Measurements from ENCODE around the gene FADS6.
"Not testable (repeated sequence)": the region's sequence is repeated elsewhere in the genome, so short reads cannot be mapped to it uniquely, and the experiment has no call there.

Gene FADS6

DNA sequence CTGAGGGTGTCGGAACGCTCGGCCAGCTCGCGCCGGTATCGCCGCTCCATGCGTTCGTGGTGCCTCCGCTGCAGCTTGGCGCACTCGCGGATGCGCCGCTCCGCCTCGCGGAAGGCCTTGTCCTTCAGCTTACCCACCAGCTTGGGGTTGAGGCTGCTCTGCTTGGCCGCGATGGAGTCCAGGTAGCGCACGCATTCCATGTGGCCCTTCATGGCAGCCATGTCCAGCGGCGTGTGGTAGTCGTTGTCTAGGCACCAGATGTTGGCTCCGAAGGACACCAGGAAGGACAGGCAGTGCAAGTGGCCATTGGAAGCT, 26.8 kb upstream of the FADS6 start:
- peak; percentile 69 for DNase-seq

DNA sequence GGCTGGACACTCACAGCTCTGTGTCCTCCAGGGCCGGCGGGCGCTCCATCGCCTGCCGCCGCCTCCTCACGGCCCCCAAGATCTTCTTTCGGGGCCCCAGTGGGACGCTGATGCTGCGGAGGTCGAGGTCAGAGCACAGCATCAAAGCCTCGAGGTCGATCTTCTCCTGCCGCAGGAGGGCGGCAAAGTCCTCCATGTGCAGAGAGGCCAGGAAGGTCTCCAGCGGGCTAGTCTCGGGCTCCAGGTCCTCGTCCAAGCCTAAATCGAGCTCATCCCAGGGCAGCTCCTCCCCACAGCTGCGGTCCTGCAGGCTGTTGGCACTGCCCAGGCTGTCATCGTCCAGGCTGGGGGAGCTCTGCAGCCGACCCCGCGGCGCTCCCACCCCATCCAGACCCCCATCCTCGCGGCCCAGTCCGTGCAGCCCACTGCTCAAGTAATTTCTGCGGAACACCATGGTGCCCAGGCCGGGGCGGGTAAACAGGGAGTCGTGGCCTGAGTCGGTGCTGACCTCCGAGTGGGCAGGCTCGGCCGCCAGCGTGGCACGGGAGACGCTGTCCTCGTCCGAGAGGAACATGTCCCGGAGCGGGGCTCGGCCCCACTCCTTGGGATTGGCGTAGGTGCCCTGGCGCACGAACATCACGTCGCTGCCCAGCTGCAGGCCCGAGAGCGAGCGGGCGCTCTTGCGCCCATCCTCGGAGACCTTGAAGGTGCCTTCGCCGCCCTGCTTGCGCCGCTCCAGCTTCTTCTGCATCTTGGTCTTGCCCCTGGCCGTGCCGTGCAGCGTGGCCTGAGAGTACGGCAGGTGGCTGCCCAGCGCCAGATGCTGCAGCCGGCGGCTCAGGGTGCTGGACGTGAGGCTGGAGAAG, 26.2 kb upstream of the FADS6 start:
- DNase-seq: peak; percentile 91

DNA sequence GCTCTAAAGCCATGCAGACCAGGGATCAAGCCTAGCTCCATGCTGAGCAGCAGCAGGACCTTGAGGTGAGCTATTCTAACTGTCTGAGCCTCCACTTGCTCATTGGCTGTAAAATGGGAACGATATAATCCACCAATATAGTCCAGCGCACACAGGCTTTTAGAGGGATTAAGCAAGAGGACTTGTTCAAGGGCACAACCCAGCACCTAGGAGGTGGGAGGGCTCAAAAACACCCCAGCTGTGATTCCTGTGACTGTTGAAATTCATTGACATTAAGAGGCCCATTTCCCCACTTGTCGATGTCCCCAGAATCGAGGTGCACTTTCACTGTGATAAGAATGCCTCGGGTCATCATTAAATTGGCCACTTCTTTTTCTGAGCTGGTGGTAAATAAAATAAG, 25.5 kb upstream of the FADS6 start:
- no peak for DNase-seq

DNA sequence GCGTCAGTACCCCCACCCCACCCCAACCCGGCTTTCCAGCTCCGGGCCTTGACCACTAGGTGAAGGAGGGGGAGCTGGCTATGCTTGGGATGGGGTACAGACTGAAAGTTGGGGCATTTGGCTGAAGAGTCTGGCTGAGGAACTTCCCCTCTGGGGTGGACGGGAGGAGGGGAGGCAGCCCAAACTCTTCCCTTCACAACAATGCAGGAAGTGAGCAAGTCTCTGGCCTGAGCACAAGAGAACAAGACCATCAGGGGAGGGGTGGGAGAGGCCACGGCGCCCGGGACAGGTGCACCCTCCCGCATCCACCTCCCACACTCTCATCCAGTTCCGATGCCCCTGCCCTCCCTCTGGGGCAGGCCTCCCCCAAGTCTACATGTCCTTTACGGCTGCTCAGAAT, 24.0 kb upstream of the FADS6 start:
- DNase-seq: no peak

DNA sequence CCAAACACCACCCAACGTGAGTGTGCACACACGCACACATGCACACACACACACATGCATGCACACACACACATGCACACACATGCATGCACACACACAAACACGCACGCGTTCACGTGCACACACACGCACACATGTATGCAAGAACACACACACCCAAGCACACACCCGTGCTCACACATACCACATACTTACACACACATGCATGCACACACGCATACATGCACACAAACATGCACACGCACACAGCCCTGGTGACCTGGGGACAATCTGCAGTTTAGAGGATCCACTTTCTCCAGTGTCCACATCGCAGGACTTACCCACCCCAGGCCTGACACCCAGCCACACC, 23.4 kb upstream of the FADS6 start:
- no peak for DNase-seq

DNA sequence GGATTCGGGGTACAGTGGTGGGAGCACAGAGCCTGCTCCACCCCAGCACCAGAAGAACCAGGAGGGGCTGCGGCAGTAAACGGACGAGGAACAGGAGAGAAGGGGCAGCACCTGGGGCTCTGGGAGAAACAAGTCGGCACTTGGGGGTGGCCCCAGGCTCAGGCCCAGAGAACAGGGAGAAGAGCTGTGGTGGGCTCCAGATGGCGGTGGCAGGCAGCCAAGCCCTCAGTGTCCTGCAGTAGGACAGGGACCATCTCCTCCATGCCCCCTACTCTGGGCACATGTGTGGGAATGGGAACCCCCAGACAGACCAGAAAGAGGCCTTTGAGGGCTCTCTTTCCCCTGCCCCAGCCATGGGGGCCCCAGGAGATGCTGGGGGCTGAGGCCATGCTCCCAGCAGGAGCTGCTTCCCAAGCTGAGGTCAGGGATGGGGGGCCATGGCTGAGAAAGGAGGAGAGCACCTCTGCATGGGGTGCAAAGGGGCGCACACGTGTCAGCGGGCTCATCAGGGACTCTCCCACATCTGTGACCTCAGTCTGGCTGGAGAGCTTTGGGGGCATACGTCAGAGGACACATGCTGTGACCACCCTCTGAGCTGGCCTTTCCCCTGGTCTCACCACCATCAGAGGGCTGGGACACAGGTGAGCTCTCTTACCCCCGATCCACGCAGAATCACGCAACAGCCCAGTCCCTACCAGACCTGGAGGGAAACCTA, 22.9 kb upstream of the FADS6 start:
- DNase-seq: no peak

DNA sequence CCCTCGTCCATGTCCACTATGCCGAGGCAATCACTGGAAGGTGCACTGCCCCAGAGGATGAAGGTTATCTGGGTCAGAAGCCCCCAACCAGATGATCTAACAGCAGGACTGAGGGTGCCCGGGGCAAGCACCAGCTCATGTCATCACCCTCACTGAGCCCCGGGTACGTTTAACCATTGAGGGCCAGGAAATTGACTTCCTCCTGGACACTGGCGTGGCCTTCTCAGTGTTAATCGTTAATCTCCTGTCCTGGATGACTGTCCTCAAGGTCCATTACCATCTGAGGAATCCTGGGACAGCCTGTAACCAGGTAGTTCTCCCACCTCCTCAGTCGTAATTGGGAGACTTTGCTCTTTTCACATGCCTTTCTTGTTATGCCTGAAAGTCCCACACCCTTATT, 18.0 kb upstream of the FADS6 start:
- DNase-seq: not testable (repeated sequence)

DNA sequence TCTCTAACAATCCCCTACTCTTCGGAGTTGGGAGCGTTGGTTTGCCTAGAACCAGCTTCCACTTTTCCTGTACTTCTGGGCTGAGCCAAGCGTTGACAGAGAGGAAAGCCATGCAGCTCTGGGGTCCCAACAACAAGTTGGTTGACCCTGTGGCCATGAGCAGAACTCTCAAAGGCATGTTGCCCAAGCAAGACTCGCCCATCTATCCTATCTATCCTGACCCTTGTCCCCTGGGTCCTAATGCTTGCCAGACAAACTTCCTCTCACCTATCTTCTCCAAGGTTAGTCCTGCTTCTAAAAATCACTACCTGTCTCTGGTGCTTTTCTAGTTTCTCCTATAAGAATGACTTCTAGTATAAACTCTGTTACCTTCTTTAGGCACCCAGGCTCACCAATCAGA, 15.7 kb upstream of the FADS6 start:
- DNase-seq: not testable (repeated sequence)

DNA sequence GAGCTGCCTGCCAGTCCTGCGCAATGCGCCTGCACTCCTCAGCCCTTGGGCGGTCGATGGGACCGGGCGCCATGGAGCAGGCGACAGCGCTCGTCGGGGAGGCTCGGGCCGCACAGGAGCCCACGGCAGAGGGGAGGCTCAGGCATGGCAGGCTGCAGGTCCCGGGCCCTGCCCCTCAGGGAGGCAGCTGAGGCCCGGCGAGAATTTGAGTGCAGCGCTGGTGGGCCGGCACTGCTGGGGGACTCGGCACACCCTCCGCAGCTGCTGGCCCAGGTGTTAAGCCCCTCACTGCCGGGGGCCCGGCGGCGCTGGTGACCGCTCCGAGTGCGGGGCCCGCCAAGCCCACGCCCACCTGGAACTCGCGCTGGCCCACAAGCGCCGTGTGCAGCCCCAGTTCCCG, 13.6 kb upstream of the FADS6 start:
- no peak for DNase-seq

DNA sequence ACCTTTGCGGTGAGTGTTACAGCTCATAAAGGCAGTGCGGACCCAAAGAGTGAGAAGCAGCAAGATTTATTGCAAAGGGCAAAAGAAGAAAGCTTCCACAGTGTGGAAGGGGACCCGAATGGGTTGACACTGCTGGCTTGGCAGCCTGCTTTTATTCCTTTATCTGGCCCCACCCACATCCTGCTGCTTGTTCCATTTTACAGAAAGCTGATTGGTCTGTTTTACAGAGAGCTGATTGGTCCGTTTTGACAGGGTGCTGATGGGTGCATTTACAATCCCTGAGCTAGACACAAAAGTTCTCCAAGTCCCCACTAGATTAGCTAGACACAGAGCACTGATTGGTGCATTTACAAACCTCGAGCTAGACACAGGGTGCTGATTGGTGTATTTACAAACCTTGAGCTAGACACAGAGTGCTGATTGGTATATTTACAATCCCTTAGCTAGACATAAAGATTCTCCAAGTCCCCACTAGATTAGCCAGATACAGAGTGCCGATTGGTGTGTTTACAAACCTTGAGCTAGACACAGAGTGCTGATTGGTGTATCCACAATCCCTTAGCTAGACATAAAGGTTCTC, 12.9 kb upstream of the FADS6 start:
- not testable (repeated sequence) for DNase-seq

DNA sequence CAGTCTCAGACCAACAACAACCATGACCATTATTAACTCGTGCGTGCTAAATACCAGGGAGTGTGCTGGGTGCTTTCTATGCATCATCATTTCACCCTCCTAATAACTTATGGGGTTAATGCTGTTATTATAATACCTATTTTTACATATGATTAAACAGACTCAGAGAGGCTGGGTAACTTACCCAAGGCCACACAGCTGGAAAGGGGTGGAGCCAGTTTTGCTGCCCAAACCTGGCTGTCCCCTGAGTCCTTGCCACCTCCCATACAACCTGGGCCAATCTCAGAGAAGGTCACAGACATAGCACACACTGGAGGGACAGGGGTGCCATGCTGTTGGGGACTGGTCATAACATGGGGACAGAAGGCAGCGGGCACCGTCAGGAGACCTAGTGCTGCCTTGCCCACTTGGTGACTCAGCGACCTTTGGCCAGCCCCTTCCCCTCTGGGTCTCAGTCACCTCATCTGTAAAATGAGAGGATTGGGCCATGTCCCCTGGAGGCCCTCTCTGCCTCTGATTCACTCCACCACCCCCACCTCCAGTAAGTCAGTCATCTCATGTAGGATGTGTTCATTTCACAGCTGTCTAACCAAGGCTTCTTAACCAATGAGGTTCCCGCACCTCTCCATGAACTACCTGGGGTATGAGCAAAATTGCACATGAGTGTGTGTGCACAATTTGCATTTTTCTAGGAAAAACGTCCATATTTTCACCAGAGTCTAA, 11.4 kb upstream of the FADS6 start:
- no peak for DNase-seq

DNA sequence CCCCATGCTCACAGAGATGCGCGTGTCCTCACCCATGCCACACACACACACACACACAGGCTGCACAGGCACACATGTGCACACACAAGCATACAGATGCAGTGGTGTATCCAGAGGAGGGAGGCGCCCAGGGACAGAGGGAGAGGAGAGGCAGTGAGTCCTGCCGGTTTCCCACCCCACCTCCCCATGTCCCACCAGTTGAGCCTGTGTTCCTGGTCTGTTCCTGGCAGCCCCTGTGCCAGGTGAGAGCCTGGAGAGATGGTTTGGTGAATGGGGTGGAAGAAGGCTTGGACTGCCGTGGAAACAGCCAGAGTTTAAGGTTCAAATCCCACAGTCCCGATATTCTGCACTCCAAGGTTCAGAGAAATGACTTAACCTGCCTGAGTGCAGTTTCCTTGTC, 10.2 kb upstream of the FADS6 start:
- DNase-seq: no peak

DNA sequence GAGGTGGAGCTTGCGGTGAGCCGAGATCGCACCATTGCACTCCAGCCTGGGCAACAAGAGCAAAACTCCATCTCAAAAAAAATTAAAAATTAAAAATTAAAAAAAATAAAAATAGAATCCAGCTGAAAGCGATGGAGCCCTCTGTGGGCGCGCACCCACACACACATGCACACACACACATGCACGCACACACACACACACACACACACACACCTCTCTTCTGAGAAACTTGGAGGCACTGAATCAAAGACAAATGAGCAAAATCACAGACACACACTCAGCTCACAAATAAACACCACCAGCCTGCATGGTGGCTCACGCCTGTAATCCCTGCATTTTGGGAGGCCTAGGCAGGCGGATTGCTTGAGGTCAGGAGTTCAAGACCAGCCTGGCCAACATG, 9.6 kb upstream of the FADS6 start:
- no peak for DNase-seq

DNA sequence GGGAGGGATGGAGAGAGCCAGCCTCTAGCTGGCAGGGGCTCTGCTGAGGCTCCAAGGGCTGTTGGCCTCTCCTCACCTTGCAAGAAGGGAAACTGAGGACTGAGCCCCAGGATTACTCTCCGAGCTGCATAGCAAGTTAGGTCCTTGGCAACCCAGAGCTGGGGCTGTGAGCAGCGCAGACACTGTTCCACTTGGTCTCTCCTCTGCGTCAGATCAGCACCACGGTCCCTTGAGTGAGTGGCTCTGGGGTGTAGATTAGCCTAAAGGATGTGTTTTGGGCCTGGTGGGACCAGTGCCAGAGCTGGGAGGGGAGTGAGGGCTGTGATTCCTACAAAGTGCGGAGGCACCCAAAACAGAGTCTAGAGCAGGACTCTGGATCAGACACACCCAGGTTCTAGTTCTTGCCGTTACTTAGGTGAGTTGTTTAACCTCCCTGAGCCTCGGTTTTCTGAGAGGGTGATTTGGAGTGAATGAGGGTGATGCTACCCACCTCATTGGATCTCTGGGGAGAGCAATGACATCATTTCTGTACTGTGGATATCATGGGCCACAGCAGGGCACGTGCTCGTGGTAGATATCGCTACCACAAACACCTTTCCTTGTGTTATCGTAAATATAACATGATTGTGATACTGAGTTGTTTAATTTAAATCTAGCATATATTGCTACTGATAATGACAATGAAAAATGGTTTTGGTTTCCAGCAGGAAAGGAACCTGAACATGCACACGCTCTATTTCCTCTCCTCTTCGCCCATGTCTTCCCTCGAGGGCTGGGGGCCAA, 8.1 kb upstream of the FADS6 start:
- no peak for DNase-seq

DNA sequence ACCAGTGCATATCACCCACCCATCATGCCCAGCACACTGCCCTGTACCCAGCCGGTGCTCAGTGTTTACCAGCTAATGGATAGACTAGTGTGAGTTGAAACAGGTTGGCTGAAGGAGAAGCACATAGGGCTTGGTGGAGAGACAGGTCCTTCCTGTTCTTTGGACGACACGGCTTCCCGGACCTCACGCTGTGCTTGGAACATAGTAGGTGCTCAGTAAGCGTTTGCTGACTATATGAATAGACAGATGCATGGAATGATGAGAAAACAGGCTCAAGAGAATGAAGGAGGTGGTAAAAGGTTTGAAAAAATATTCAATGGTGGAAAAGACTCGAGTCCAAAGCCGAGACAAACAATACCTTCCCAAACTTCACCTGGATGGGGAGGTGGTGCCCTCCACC, 6.8 kb upstream of the FADS6 start:
- DNase-seq: no peak

DNA sequence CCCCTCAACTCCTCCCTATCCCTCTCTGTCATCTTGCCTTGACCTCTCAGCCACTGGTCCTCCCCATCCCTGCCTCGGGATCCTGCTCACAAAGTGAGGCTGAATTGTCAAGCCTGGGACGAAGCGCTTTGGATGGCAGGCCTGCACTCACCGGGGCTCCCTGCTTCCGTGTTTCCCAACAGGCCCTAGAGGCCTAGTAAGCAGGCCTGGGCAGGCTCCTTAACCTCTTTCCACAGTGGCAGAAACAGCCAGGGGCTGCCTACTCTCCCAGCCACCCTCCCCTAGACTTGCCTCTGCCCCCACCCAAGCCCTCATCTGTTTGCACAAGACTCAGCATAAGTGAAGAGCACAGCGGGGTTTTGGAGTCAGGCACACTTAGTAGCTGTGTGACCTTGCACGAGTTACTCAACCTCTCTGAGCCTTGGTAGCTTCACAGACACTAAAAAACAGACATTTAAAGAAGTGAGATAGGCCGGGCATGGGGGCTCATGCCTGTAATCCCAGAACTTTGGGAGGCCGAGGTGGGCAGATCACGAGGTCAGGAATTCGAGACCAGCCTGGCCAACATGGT, 5.0 kb upstream of the FADS6 start:
- no peak for DNase-seq

DNA sequence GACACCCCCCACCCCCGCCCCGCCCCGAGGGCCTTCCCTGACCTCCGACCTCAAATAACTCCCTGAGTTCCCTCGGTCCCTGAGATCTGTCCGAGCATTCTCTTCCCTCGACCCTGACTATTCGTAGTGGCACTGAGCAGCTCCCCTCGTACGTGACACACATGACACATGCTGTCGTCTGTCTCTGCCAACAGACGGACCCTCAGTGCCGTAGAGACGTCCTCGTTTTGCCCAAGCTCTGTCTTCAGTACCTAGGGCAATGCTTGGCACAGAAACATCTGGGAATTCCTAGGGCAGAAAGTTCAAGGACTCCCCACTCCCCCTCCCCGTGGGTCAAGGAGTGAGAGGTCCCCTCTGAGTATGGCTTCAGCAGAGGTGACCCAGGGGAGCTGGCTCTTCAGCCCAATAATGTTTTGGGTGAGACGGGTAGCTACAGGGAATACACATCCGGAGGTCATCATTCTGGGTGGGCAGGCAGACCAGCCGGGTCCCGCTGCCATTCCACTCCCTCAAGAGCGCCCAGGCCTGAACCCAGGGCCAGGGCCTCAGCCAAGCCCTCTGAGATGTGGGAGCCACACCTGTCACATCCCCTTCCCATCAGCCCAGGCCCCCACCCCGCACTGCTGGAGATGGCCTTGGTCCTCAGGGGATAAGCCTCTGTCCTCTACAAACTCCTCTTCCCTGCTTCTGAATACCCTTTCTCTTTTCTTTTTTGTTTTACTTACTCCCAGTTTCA, 671 bp upstream of the FADS6 start:
- DNase-seq: no peak

DNA sequence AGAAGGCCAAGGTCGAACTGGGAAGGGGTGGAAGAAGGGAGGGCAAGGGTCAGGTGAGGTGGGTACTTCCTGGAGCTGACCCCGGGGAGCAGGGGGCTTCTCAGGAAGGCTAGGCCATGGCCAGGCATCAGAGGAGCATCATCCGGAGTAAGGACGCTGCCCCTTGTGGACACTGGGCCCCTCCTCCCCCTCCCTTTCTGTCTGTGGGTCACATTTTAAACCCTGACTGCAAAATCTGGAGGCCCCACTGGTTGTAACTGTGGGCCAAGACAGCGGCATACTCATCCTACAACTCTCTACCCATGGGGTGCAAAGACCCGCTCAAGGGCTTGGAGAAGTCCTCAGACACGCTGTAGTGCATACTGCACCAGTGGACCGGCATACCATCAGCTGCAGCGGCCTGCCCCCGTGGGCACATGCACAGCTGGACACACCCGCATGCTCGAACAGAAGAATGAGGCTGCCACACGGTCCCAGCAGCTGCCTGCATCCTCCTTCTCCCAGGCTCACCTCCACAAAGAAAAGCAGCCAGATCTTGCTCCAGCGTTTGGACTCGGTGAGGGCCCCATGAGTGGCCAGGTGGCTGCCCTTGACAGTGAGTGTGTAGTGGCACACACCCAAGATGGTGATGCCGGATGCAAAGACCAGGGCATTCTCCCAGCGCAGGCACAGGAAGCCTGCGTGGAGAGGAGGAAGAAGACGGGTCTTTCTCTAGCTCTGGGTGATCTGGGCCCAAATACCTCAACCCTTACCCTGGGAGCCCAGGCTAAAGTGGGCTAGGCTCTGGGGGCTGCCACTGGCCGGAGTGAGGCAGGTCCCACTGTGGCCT, 1.2 kb downstream of the FADS6 start:
- peak; percentile 80 for DNase-seq

DNA sequence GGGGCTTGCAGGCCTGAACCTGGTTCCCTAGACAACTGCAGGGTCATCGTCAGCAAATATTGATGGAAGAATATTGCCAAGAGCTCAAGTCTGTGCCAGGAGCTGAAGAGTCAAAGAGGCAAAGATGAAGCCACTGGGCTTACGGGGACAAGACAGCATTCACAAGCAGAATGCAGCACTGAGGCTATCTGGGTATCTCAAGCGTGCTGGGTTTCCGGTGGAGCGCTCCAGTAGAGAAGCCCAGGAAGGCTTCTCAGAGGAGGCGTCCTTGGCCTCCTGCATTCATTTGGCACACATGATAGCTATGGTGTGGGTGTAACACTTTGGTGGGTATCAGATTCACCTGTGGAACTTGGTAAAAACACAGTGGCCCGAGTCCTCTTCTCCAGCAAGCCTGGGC, 2.9 kb downstream of the FADS6 start:
- no peak for DNase-seq

DNA sequence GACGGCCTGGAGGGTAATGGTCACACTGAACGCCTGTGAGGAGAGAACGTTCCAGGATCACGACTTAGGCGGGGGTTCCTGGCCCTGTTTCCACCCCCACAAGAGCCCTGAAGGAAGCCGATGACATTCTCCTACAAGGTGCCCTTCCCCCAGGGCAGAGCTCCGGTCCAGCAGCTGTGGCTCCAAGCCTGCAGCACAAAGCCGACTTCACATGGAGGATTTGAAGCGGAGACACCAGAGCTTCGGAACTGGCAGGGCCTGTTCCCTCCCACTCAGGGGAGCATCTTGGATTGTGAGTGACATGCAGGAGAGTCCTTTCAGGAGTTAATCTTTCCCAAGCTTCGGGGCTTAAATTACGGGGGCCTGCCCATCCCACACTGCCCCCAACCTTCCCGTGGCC, 5.0 kb downstream of the FADS6 start:
- no peak for DNase-seq

DNA sequence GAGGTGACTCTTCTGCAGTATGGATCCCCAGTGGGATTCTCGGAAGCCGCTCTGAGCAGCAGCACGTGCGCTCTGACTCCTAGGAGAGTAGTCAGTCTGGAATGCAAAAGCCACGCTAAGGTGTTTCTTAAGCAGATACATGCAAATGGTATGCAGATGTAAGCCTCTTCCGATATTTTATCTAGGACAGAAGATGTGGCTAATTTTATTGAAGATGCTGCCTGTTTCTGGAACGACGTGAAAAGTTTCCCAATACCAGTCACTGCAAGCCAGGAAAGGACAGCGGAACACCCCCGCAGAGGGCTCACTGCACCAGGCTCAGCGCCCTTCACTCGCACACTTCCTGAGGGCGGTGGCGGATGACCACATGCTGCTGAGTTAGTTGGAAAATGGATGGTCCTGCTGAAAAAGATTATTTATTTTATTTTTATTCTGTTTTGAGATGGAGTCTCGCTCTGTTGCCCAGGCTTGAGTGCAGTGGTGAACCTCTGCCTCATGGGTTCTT, 10.1 kb downstream of the FADS6 start:
- DNase-seq: no peak

Data from DMS53 (cell line).